ENCODE data around the gene DUSP15. TPM values are rescaled to one million over a fixed set of nuclear protein-coding genes. Genes with fewer than 3 reads are reported as not detected.

DUSP15 gene
- total and polyA plus RNA-seq, 7 experiments from 2014 or later = not detected

DNA sequence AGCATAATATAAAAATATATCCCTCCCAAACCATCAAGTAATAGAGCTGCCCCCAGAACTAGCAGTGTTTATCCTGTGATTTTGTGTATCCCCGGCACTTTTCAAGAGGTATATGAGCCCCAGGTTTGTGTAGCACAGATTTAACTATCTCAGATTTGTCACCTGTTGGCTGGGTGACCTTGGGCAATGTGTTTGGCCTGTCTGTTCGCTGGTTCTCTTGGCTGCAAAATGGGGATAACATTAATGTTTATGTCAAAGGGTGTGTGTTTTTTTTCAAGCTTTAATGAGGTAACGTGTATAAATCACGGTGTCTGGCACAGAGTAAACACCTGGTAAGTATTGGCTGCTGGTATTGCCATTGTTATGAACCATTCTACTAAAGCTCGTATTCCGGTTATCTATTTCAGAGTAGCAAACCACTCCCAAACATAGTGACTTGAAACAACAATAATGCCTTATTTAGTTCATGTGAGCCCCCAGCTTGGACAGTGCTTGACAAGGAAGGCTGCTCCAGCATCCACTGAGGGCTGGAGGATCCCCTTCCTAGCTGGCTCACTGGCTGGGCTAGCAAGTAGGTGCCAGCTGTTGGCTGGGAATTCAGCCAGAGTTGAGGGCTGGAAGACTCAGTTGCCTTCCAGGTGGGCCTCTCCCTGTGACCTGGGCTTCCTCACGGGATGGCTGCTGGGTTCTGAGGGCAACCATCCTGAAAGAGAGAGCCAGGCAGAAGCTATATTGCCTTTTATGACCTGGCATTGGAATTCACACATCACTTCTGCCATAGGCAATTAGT, 45.4 kb upstream of the DUSP15 start:
- H3K36me3 Mint-ChIP-seq = no peaks in the 10 kb centered on the region
- Histone ChIP-seq H3K4me3 (ENCODE audit: low read length) (no peak overlapping the region), H3K9me3 (ENCODE audit: control insufficient read depth in 2 of 3, low read length in 3 of 3) (no peaks in the 10 kb centered on the region), H3K36me3 (ENCODE audit: control insufficient read depth in 2 of 3, insufficient read depth in 3 of 3, low read length in 3 of 3) (no peaks in the 10 kb centered on the region), H3K4me1 (ENCODE audit: control insufficient read depth in 2 of 2, insufficient read depth in 2 of 2, low read length in 2 of 2) (no peaks in the 10 kb centered on the region), H3K27ac (ENCODE audit: low read depth, low read length) (no peak overlapping the region), H3K27me3 (ENCODE audit: control insufficient read depth in 2 of 2, insufficient read depth in 2 of 2, low read length in 2 of 2) (no peaks in the 10 kb centered on the region)
- ChIA-PET POLR2A (no interaction called here), CTCF (interaction anchor here (0.6 kb wide), 1 partner anchor 306 kb away, joined by 3 read pairs; no protein-coding TSS in a partner anchor)
- ATAC-seq (no peak), DNase-seq (no peak)
- no peak overlapping the region for H3K4me3 Mint-ChIP-seq
- intact Hi-C loops (cut with micrococcal nuclease) = no loop called here
- no peaks in the 10 kb centered on the region for H3K4me1 Mint-ChIP-seq
- H3K27ac Mint-ChIP-seq = no peak overlapping the region
- peaks cover 5 to 13% (median 8%) of the 10 kb centered on the region in 5 donors for H3K27me3 Mint-ChIP-seq
- H3K9me3 Mint-ChIP-seq = peaks cover 0 to under 1% (median 0%) of the 10 kb centered on the region in 11 donors

DNA sequence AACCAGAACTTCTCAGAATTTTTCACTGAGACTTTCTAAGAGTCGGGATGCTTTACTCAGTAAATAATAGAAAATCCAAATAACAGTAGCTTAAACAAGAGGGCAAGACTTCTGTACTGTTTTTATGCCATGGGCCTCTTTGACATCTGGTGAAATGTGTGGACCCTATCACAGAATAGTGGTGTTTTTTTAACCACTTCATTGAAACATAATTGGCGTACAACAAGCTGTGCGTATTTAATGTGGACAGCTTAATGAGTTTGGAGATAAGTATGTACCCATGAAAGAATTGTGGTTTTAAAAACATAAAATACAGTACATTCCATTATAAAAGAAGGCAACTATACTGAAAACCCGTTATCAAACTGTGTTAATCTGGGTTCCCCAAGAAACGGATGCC, 43.8 kb upstream of the DUSP15 start:
- Histone ChIP-seq H3K36me3 (ENCODE audit: control insufficient read depth in 2 of 3, insufficient read depth in 3 of 3, low read length in 3 of 3) (no peaks in the 10 kb centered on the region), H3K4me3 (ENCODE audit: low read length) (no peak overlapping the region), H3K9me3 (ENCODE audit: control insufficient read depth in 2 of 3, low read length in 3 of 3) (no peaks in the 10 kb centered on the region), H3K4me1 (ENCODE audit: control insufficient read depth in 2 of 2, insufficient read depth in 2 of 2, low read length in 2 of 2) (no peaks in the 10 kb centered on the region), H3K27ac (ENCODE audit: low read depth, low read length) (no peak overlapping the region), H3K27me3 (ENCODE audit: control insufficient read depth in 2 of 2, insufficient read depth in 2 of 2, low read length in 2 of 2) (no peaks in the 10 kb centered on the region)
- Mint-ChIP-seq H3K4me1 (no peaks in the 10 kb centered on the region), H3K4me3 (no peak overlapping the region), H3K27ac (no peak overlapping the region), H3K36me3 (no peaks in the 10 kb centered on the region), H3K27me3 (peaks cover 0 to 10% (median 6%) of the 10 kb centered on the region in 5 donors), H3K9me3 (no peaks in the 10 kb centered on the region)
- no peak for ATAC-seq
- DNase-seq = no peak
- intact Hi-C loops (cut with micrococcal nuclease) = no loop called here
- POLR2A ChIA-PET = no interaction called here
- CTCF ChIA-PET = no interaction called here

DNA sequence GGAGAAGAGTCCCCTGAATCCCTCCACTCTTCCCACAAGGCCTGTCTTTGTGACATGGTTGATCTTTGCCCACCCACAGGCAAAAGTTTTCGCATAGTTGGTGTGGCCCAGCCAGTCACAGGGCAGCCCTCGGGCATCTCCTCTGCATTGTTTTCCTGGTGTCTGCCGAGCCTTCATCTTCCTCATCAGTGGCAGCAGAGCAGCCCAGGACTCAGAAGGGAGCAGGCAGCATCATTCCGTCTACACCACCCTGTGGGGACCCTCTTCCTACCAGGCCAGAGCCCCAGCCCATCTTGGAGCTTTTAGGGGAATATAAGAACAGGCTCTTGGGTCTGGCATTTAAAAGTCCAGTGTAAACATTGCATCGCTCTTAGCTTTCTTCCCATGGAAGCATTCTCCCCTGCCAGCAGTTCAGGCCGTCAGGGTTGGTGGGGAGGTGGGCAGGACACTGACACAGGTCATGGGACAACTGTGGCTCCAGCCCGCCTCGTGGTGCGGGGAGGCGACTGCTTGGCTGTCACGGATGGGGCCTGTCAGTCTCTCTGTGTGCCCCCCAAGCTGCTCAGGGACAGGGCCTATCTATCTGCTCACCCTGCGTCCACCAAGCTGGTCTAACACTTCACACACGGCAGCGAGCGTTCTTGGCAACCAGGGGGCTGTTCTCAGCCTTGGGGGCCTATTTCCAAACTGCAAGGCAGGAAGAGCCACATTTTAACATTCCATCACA, 43.3 kb upstream of the DUSP15 start:
- no peaks in the 10 kb centered on the region for H3K27me3 ChIP-seq (ENCODE audit: control insufficient read depth in 2 of 2, insufficient read depth in 2 of 2, low read length in 2 of 2)
- CTCF ChIA-PET = no interaction called here

DNA sequence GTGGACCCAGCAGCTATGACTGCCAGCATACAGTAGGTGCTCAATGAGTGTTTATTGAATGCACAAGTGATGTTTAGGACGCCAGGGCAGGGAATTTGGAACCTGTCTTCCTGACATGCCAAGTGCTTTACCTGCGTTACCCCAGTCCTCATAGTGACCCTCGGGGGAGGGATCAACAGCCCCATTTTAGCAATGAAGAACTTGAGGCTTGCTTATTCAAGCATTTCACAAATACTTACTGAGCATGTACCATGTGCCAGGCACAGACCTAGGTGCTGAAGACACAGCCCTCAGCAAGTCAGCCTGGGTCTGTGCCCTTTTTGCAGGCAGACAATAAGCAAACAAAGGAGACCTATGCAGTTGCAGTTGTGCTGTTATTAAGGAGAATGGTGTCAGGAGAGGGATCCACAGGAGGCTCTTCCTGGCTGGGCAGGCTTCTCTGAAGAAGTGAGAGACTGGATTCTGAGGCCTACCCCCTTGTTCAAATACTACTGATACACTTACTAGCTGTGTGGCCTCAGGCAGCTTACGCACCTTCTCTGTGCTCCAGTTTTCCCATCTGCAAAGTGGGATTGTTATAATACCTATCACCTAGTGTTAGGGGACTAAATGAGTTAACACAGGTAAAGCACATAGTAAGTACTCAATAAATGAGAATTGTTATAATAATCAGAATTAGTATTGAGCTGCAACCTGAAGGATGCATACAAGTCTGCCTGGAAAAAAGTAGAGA, 39.9 kb upstream of the DUSP15 start:
- Histone ChIP-seq H3K4me1 (ENCODE audit: control insufficient read depth in 2 of 2, insufficient read depth in 2 of 2, low read length in 2 of 2) (no peaks in the 10 kb centered on the region), H3K27me3 (ENCODE audit: control insufficient read depth in 2 of 2, insufficient read depth in 2 of 2, low read length in 2 of 2) (no peaks in the 10 kb centered on the region), H3K4me3 (ENCODE audit: low read length) (no peak overlapping the region), H3K27ac (ENCODE audit: low read depth, low read length) (no peak overlapping the region), H3K9me3 (ENCODE audit: control insufficient read depth in 2 of 3, low read length in 3 of 3) (no peaks in the 10 kb centered on the region), H3K36me3 (ENCODE audit: control insufficient read depth in 2 of 3, insufficient read depth in 3 of 3, low read length in 3 of 3) (no peaks in the 10 kb centered on the region)
- DNase-seq (no peak), ATAC-seq (no peak)
- Mint-ChIP-seq H3K36me3 (no peaks in the 10 kb centered on the region), H3K27ac (no peak overlapping the region), H3K4me1 (peaks cover 0 to 3% (median 0%) of the 10 kb centered on the region in 7 donors), H3K9me3 (peaks cover 0 to 2% (median 0%) of the 10 kb centered on the region in 11 donors), H3K4me3 (no peak overlapping the region), H3K27me3 (peaks cover 0 to 5% (median 0%) of the 10 kb centered on the region in 5 donors)
- ChIA-PET CTCF (interaction anchor here (0.6 kb wide), 1 partner anchor 284 kb away, joined by 4 read pairs; no protein-coding TSS in a partner anchor), POLR2A (no interaction called here)
- intact Hi-C loops (cut with micrococcal nuclease) = no loop called here

More for the DNA sequence above, 43.3 kb upstream of the DUSP15 start:
- Histone ChIP-seq H3K4me3 (ENCODE audit: low read length) (no peak overlapping the region), H3K9me3 (ENCODE audit: control insufficient read depth in 2 of 3, low read length in 3 of 3) (no peaks in the 10 kb centered on the region), H3K27ac (ENCODE audit: low read depth, low read length) (no peak overlapping the region), H3K4me1 (ENCODE audit: control insufficient read depth in 2 of 2, insufficient read depth in 2 of 2, low read length in 2 of 2) (no peaks in the 10 kb centered on the region), H3K36me3 (ENCODE audit: control insufficient read depth in 2 of 3, insufficient read depth in 3 of 3, low read length in 3 of 3) (no peaks in the 10 kb centered on the region)
- DNase-seq (no peak), ATAC-seq (no peak)
- no peak overlapping the region for H3K27ac Mint-ChIP-seq
- POLR2A ChIA-PET = no interaction called here
- intact Hi-C loops (cut with micrococcal nuclease) = no loop called here
- peaks cover 0 to 2% (median 0%) of the 10 kb centered on the region in 11 donors for H3K9me3 Mint-ChIP-seq
- H3K4me1 Mint-ChIP-seq = no peaks in the 10 kb centered on the region
- H3K4me3 Mint-ChIP-seq = no peak overlapping the region
- H3K36me3 Mint-ChIP-seq = no peaks in the 10 kb centered on the region
- H3K27me3 Mint-ChIP-seq = peaks cover 0 to 8% (median under 1%) of the 10 kb centered on the region in 5 donors

DNA sequence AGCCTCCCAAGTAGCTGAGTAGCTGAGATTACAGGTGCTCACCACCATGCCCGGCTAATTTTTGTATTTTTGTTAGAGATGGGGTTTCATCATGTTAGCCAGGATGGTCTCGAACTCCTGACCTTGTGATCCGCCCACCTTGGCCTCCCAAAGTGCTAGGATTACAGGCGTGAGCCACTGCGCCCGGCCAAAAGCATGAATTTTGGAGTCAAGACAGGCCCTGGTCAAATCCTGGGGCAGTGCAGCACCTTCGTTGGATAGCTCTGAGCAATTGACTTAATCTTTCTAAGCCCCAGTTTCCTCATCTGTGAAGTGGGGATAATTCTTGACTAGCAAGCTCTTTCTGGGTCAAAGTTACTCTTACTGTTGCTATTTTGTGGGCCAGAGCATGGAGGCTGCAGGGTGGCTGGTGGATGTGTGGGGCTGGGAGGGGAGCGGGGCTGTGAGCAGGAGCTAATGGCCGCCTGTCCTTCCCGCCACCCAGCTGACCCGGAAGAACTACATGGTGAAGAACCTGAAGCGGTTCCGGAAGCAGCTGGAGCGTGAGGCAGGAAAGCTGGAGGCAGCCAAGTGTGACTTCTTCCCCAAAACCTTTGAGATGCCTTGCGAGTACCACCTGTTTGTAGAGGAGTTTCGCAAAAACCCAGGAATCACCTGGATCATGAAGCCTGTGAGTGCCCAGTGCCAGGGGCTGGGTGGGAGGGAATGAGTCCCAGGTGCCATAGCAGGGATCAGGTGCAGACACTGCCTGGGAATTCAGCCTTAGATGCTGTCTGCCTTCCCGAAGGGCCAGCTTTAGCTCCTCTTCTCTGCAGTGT, 39.1 kb upstream of the DUSP15 start:
- ChIA-PET CTCF (no interaction called here), POLR2A (no interaction called here)
- H3K9me3 Mint-ChIP-seq = peaks cover 0 to 2% (median 0%) of the 10 kb centered on the region in 11 donors
- no peak overlapping the region for H3K4me3 Mint-ChIP-seq
- H3K4me1 ChIP-seq (ENCODE audit: control insufficient read depth in 2 of 2, insufficient read depth in 2 of 2, low read length in 2 of 2) = no peaks in the 10 kb centered on the region
- no peaks in the 10 kb centered on the region for H3K9me3 ChIP-seq (ENCODE audit: control insufficient read depth in 2 of 3, low read length in 3 of 3)
- no peak overlapping the region for H3K27ac ChIP-seq (ENCODE audit: low read depth, low read length)
- H3K27me3 ChIP-seq (ENCODE audit: control insufficient read depth in 2 of 2, insufficient read depth in 2 of 2, low read length in 2 of 2) = no peaks in the 10 kb centered on the region
- no peaks in the 10 kb centered on the region for H3K36me3 Mint-ChIP-seq
- no peaks in the 10 kb centered on the region for H3K36me3 ChIP-seq (ENCODE audit: control insufficient read depth in 2 of 3, insufficient read depth in 3 of 3, low read length in 3 of 3)
- no peak overlapping the region for H3K4me3 ChIP-seq (ENCODE audit: low read length)
- H3K4me1 Mint-ChIP-seq = peaks cover 0 to 3% (median 0%) of the 10 kb centered on the region in 7 donors
- no peak overlapping the region for H3K27ac Mint-ChIP-seq
- H3K27me3 Mint-ChIP-seq = peaks cover 0 to 5% (median 0%) of the 10 kb centered on the region in 5 donors
- intact Hi-C loops (cut with micrococcal nuclease) = no loop called here
- no peak for ATAC-seq
- no peak for DNase-seq

DNA sequence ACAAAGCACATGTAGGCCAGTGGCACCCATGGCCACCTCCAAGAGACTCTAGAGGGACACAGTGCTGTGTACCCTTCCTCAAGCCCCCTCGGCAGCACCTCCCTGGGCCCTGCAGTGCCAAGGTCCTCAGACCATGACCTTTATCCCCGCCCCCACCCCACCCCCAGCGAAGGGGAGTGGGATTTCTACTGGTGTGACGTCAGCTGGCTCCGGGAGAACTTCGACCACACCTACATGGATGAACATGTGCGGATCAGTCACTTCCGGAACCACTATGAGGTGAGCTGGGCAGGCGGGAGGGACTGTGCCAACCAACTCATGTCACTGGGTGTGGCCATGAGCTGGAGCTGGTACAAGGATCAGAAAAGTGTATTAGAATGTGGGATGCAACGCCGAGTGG, 38.1 kb upstream of the DUSP15 start:
- no peak overlapping the region for H3K27ac ChIP-seq (ENCODE audit: low read depth, low read length)
- Mint-ChIP-seq H3K27ac (no peak overlapping the region), H3K27me3 (peaks cover 0 to 5% (median 0%) of the 10 kb centered on the region in 5 donors), H3K9me3 (peaks cover 0 to 2% (median 0%) of the 10 kb centered on the region in 11 donors), H3K4me1 (peaks cover 0 to 3% (median 0%) of the 10 kb centered on the region in 7 donors), H3K4me3 (no peak overlapping the region), H3K36me3 (no peaks in the 10 kb centered on the region)
- no peak for ATAC-seq
- no peaks in the 10 kb centered on the region for H3K36me3 ChIP-seq (ENCODE audit: control insufficient read depth in 2 of 3, insufficient read depth in 3 of 3, low read length in 3 of 3)
- no peak overlapping the region for H3K4me3 ChIP-seq (ENCODE audit: low read length)
- ChIA-PET CTCF (no interaction called here), POLR2A (no interaction called here)
- DNase-seq = no peak
- no peaks in the 10 kb centered on the region for H3K27me3 ChIP-seq (ENCODE audit: control insufficient read depth in 2 of 2, insufficient read depth in 2 of 2, low read length in 2 of 2)
- H3K9me3 ChIP-seq (ENCODE audit: control insufficient read depth in 2 of 3, low read length in 3 of 3) = no peaks in the 10 kb centered on the region
- H3K4me1 ChIP-seq (ENCODE audit: control insufficient read depth in 2 of 2, insufficient read depth in 2 of 2, low read length in 2 of 2) = no peaks in the 10 kb centered on the region
- intact Hi-C loops (cut with micrococcal nuclease) = no loop called here
